IMR-90 (cell line): ENCODE measurements around the gene HNRNPUL1. TPM values are rescaled to one million over a fixed set of nuclear protein-coding genes. Genes with fewer than 3 reads are reported as not detected.

Experiments
- ATAC-seq: fragments of 200-7000 bp; cut with Tn5 transposase; 2 replicates; pipeline ENCODE4 v1.9.1; 2020; ENCODE audit warnings: low read depth, mild to moderate bottlenecking, moderate library complexity
- BruUV-seq: library from RNA; stranded (reverse); fragments of 400-500 nt; replicated peaks from 2 replicates; lab custom pipeline; 2021; lab: Mats Ljungman, UMichigan
- CTCF ChIA-PET: fragments of 300-600 bp; formaldehyde crosslinking; extraction: SDS; loops from one replicate; lab custom pipeline; 2021; ENCODE audit warnings: antibody characterized with exemption; lab: Yijun Ruan, JAX
- POLR2A ChIA-PET: fragments of 300-600 bp; sonication (Branson Sonifier 250); formaldehyde crosslinking; loops from one replicate; lab custom pipeline; 2022; ENCODE audit warnings: antibody characterized with exemption; ENCODE audit not compliant: unreplicated experiment; lab: Charles Lee
- DNase-seq: peaks from one replicate; pipeline ENCODE4 v3.0.0; 2013
- H2AFZ ChIP-seq: replicated peaks from 2 replicates; pipeline ENCODE3; 2013; ENCODE audit warnings: low read length, mild to moderate bottlenecking; ENCODE audit not compliant: poor library complexity
- H2AK5ac ChIP-seq: 2 replicates; pipeline ENCODE4 v1.6.1; 2013; ENCODE audit warnings: low read depth, low read length, inconsistent platforms
- H2AK9ac ChIP-seq: replicated peaks from 2 replicates; pipeline ENCODE3; 2013; ENCODE audit warnings: mild to moderate bottlenecking, low read depth, low read length, moderate library complexity; ENCODE audit not compliant: poor library complexity
- H2BK120ac ChIP-seq: 2 replicates; pipeline ENCODE4 v1.6.1; 2013; ENCODE audit warnings: low read depth, low read length, inconsistent platforms
- H2BK15ac ChIP-seq: 3 replicates; pipeline ENCODE4 v1.6.1; 2013; ENCODE audit warnings: low read depth, low read length, inconsistent platforms
- H2BK20ac ChIP-seq: 2 replicates; pipeline ENCODE4 v1.6.1; 2013; ENCODE audit warnings: low read depth, mild to moderate bottlenecking, inconsistent platforms, low read length, moderate library complexity
- H2BK5ac ChIP-seq: 2 replicates; pipeline ENCODE4 v1.6.1; 2013; ENCODE audit warnings: mild to moderate bottlenecking, low read depth, low read length, inconsistent platforms; ENCODE audit not compliant: poor library complexity, severe bottlenecking
- H3K14ac ChIP-seq: replicated peaks from 2 replicates; pipeline ENCODE4 v1.6.1; 2013; ENCODE audit warnings: low read depth, low read length, inconsistent platforms
- H3K18ac ChIP-seq: 2 replicates; pipeline ENCODE4 v1.6.1; 2013; ENCODE audit warnings: low read depth, low read length, control low read depth
- H3K23ac ChIP-seq: 2 replicates; pipeline ENCODE4 v1.6.1; 2013; ENCODE audit warnings: low read depth, low read length, inconsistent platforms
- H3K27ac ChIP-seq: 2 replicates; pipeline ENCODE4 v1.5.1; 2013; ENCODE audit warnings: mild to moderate bottlenecking, control low read depth, low read length; ENCODE audit not compliant: insufficient read depth
- H3K27me3 ChIP-seq: 2 replicates; pipeline ENCODE4 v1.6.1; 2013; ENCODE audit warnings: low read length; ENCODE audit not compliant: control insufficient read depth, insufficient read depth
- H3K36me3 ChIP-seq: 2 replicates; pipeline ENCODE4 v1.6.1; 2013; ENCODE audit warnings: low read length, mixed read lengths; ENCODE audit not compliant: control insufficient read depth, insufficient read depth
- H3K4ac ChIP-seq: 2 replicates; pipeline ENCODE4 v1.6.1; 2013; ENCODE audit warnings: low read depth, low read length, inconsistent platforms
- H3K4me1 ChIP-seq: 2 replicates; pipeline ENCODE4 v1.6.1; 2013; ENCODE audit warnings: low read length, mixed read lengths; ENCODE audit not compliant: control insufficient read depth, insufficient read depth
- H3K4me2 ChIP-seq: 2 replicates; pipeline ENCODE4 v1.6.1; 2013; ENCODE audit warnings: low read depth, mild to moderate bottlenecking, control low read depth, low read length, moderate library complexity
- H3K4me3 ChIP-seq: 2 replicates; pipeline ENCODE4 v1.5.1; 2013; ENCODE audit warnings: low read depth, mild to moderate bottlenecking, control low read depth, low read length, moderate library complexity; ENCODE audit not compliant: insufficient read depth
- H3K56ac ChIP-seq: 2 replicates; pipeline ENCODE4 v1.6.1; 2013; ENCODE audit warnings: low read length, inconsistent platforms; ENCODE audit not compliant: insufficient read depth; ENCODE audit errors: extremely low read depth
- H3K79me1 ChIP-seq, 2 experiments: 2 replicates each; pipeline ENCODE4 v1.6.1; 2013; ENCODE audit warnings: low read length in 2 of 2, inconsistent platforms in 1 of 2, low read depth in 1 of 2
- H3K9ac ChIP-seq: 2 replicates; pipeline ENCODE4 v1.6.1; 2013; ENCODE audit warnings: low read depth, low read length, control low read depth
- H3K9me1 ChIP-seq: 2 replicates; pipeline ENCODE4 v1.6.1; 2013; ENCODE audit warnings: low read length, inconsistent platforms; ENCODE audit not compliant: insufficient read depth
- H3K9me3 ChIP-seq: 2 replicates; pipeline ENCODE4 v1.6.1; 2013; ENCODE audit warnings: low read length; ENCODE audit not compliant: control insufficient read depth, insufficient read depth
- H4K20me1 ChIP-seq: 2 replicates; pipeline ENCODE4 v1.6.1; 2013; ENCODE audit warnings: low read length, inconsistent platforms; ENCODE audit not compliant: insufficient read depth
- H4K5ac ChIP-seq: 2 replicates; pipeline ENCODE4 v1.6.1; 2013; ENCODE audit warnings: mild to moderate bottlenecking, low read depth, low read length, control low read depth
- H4K8ac ChIP-seq, 2 experiments: 2 replicates each; pipeline ENCODE4 v1.6.1; 2013; ENCODE audit warnings: low read depth in 2 of 2, low read length in 2 of 2, control low read depth in 1 of 2, inconsistent platforms in 1 of 2
- H4K91ac ChIP-seq: 2 replicates; pipeline ENCODE4 v1.6.1; 2013; ENCODE audit warnings: low read depth, low read length, inconsistent platforms; ENCODE audit not compliant: insufficient read depth
- CEBPB ChIP-seq: IDR thresholded peaks from 2 replicates; pipeline ENCODE4 v1.6.1; 2012; ENCODE audit warnings: low read depth, low read length, improper control_type of control experiment
- CTCF ChIP-seq: conservative IDR thresholded peaks from 2 replicates; pipeline ENCODE4 v1.5.1; 2012; ENCODE audit warnings: mild to moderate bottlenecking, low read depth, low read length, improper control_type of control experiment
- ELK1 ChIP-seq: fragments of 150-350 bp; IDR thresholded peaks from 2 replicates; pipeline ENCODE4 v1.6.1; 2016; ENCODE audit warnings: low read depth, mild to moderate bottlenecking, low read length, moderate library complexity, borderline replicate concordance
- MAZ ChIP-seq: IDR thresholded peaks from 2 replicates; pipeline ENCODE4 v1.6.1; 2012; ENCODE audit warnings: low read depth, mild to moderate bottlenecking, low read length, improper control_type of control experiment, moderate library complexity, borderline replicate concordance
- NFE2L2 ChIP-seq: fragments of 150-350 bp; IDR thresholded peaks from 2 replicates; pipeline ENCODE4 v1.6.1; 2016; ENCODE audit warnings: low read depth, mild to moderate bottlenecking, low read length
- SMC3 ChIP-seq: fragments of 150-350 bp; IDR thresholded peaks from 2 replicates; pipeline ENCODE4 v1.6.1; 2016; ENCODE audit warnings: low read depth, mild to moderate bottlenecking, antibody characterized with exemption, low read length, moderate library complexity
- USF2 ChIP-seq: fragments of 150-350 bp; IDR thresholded peaks from 2 replicates; pipeline ENCODE4 v1.6.1; 2017; ENCODE audit warnings: mild to moderate bottlenecking, antibody characterized with exemption, low read length, low read depth
- WGBS, 2 experiments: methylation state at CpG; one replicate each; pipeline versions ENCODE4 v1.1.5 to v1.1.7; 2013; ENCODE audit warnings: missing lambda C conversion rate in 2 of 2; ENCODE audit not compliant: insufficient read length in 1 of 2; ENCODE audit errors: extremely low coverage in 2 of 2; 5-methylcytosine and 5-hydroxymethylcytosine counted together
- dilution Hi-C: fragments of 300-500 bp; cut with HindIII; formaldehyde crosslinking; loops from one replicate; pipeline ENCODE4 v1.14.3; 2018; ENCODE audit warnings: low sequenced_read_pairs; ENCODE audit not compliant: unreplicated experiment
- in situ Hi-C: fragments of 300-500 bp; cut with MboI; formaldehyde crosslinking; loops from 3 replicates; pipeline ENCODE4 v1.14.3; 2019; ENCODE audit warnings: low sequenced_read_pairs, inconsistent platforms, mixed read lengths
- intact Hi-C: fragments of 100-400 bp; cut with micrococcal nuclease; formaldehyde crosslinking; loops from 2 replicates; pipeline ENCODE4 v1.10.0; 2022
- polyA plus RNA-seq, 3 experiments: library from polyadenylated mRNA; depleted of rRNA; stranded (reverse); fragments of >200 nt; gene quantifications; 2 replicates each; pipeline ENCODE4 v1.2.3, GENCODE V29; 2012; ENCODE audit warnings: low replicate concordance in 1 of 3
- total RNA-seq: library from RNA; depleted of rRNA; stranded (reverse); fragments of >200 nt; gene quantifications from 2 replicates; pipeline ENCODE4 v1.2.3, GENCODE V29; 2012

The HNRNPUL1 gene
- total and polyA plus RNA-seq, 2 of the 4 experiments (the other 2 are of a cell fraction) = 50.7 to 67.3 TPM

- no peak for ATAC-seq
- in situ Hi-C loops = no loop called here
- Histone ChIP-seq H3K9me1 (peaks cover 19% of the 10 kb centered on the region), H3K4me3 (no peak overlapping the region), H3K4ac (no peak overlapping the region), H4K91ac (no peak overlapping the region), H3K18ac (no peak overlapping the region), H2BK15ac (no peak overlapping the region), H2BK20ac (no peak overlapping the region), H2AK9ac (no peak overlapping the region), H2AFZ (no peak overlapping the region), H3K56ac (no peak overlapping the region), H3K27me3 (no peaks in the 10 kb centered on the region), H3K27ac (no peak overlapping the region), H3K23ac (no peak overlapping the region), H2BK120ac (no peak overlapping the region), H2BK5ac (no peak overlapping the region), H2AK5ac (no peak overlapping the region), H3K9me3 (no peaks in the 10 kb centered on the region), H3K9ac (no peak overlapping the region), H3K14ac (no peak overlapping the region), H3K79me1 (peaks cover 24 to 48% of the 10 kb centered on the region in 2 experiments), H4K8ac (no peak overlapping the region), H3K36me3 (peaks cover 71% of the 10 kb centered on the region), H3K4me2 (no peak overlapping the region), H4K20me1 (peaks cover 36% of the 10 kb centered on the region), H4K5ac (no peak overlapping the region), H3K4me1 (peaks cover 20% of the 10 kb centered on the region)
- DNase-seq = no peak
- intact Hi-C loops = no loop called here
- dilution Hi-C loops = no loop called here
- TF ChIP-seq NFE2L2 (no peak), CEBPB (no peak), SMC3 (no peak), ELK1 (no peak), CTCF (no peak), MAZ (no peak), USF2 (no peak)
- 90% methylated on average over 8 of the region's 21 CpGs; no CpG with 5 or more reads in 1 of the 2 experiments for WGBS, 2 experiments
- BruUV-seq = no TSS peak
- CTCF ChIA-PET = no interaction called here
- POLR2A ChIA-PET = no interaction called here
Observed at GRCh38 chr19:41302624-41303351, 38.6 kb downstream of the HNRNPUL1 start.
